ENCODE results near the gene NOLC1. TPM values are rescaled to one million over a fixed set of nuclear protein-coding genes. Genes with fewer than 3 reads are reported as not detected.

NOLC1 gene
- total and polyA plus RNA-seq, 7 donors = 14.4 to 51.4 (median 40.0) TPM

- H3K27ac ChIP-seq = no peak overlapping the region
- no peaks in the 10 kb centered on the region for H3K27me3 ChIP-seq
- intact Hi-C loops (cut with DNase I) = no loop called here
- peaks cover 45 to 70% (median 48%) of the 10 kb centered on the region in 4 donors for H3K36me3 ChIP-seq
- peaks cover 0 to 23% (median 16%) of the 10 kb centered on the region in 4 donors for H3K4me1 ChIP-seq
- TF ChIP-seq CTCF (IDR thresholded peaks at IDR 0.05) (no peak), POLR2A (IDR thresholded peaks at IDR 0.05) (no peak), EP300 (IDR thresholded peaks at IDR 0.05) (no peak), POLR2AphosphoS5 (IDR thresholded peaks at IDR 0.05) (no peak)
- no peak for DNase-seq
- H3K4me3 ChIP-seq = no peak overlapping the region
- H3K9me3 ChIP-seq = no peaks in the 10 kb centered on the region
- 58 to 85% methylated on average over 3 of the region's 3 CpGs for WGBS, 2 donors
Observed at GRCh38 chr10:102157224-102157623, 5.0 kb downstream of the NOLC1 start.

- TF ChIP-seq POLR2AphosphoS5 (IDR thresholded peaks at IDR 0.05) (no peak), EP300 (IDR thresholded peaks at IDR 0.05) (no peak), CTCF (IDR thresholded peaks at IDR 0.05) (no peak), POLR2A (IDR thresholded peaks at IDR 0.05) (no peak)
- peaks cover 0 to 7% (median 3%) of the 10 kb centered on the region in 4 donors for H3K4me1 ChIP-seq
- no peak overlapping the region for H3K27ac ChIP-seq
- H3K9me3 ChIP-seq = no peaks in the 10 kb centered on the region
- DNase-seq = no peak
- 94 to 95% methylated on average over 5 of the region's 5 CpGs for WGBS, 2 donors
- H3K36me3 ChIP-seq = peaks cover 49 to 89% (median 56%) of the 10 kb centered on the region in 4 donors
- H3K4me3 ChIP-seq = no peak overlapping the region
- intact Hi-C loops (cut with DNase I) = no loop called here
- no peaks in the 10 kb centered on the region for H3K27me3 ChIP-seq
Observed at GRCh38 chr10:102159051-102159597, 6.9 kb downstream of the NOLC1 start.

GRCh38 chr10:102159831-102160230 is 7.6 kb downstream of the NOLC1 start:
- intact Hi-C loops (cut with DNase I) = no loop called here
- H3K9me3 ChIP-seq = no peaks in the 10 kb centered on the region
- no peaks in the 10 kb centered on the region for H3K27me3 ChIP-seq
- 92 to 98% methylated on average over 4 of the region's 4 CpGs for WGBS, 2 donors
- DNase-seq = no peak
- peaks cover 49 to 86% (median 56%) of the 10 kb centered on the region in 4 donors for H3K36me3 ChIP-seq
- no peak overlapping the region for H3K27ac ChIP-seq
- H3K4me1 ChIP-seq = no peaks in the 10 kb centered on the region
- TF ChIP-seq POLR2A (IDR thresholded peaks at IDR 0.05) (no peak), CTCF (IDR thresholded peaks at IDR 0.05) (no peak), EP300 (IDR thresholded peaks at IDR 0.05) (no peak), POLR2AphosphoS5 (IDR thresholded peaks at IDR 0.05) (no peak)
- H3K4me3 ChIP-seq = no peak overlapping the region

- Histone ChIP-seq H3K4me1 (no peaks in the 10 kb centered on the region), H3K27me3 (no peaks in the 10 kb centered on the region), H3K36me3 (peaks cover 41 to 59% (median 45%) of the 10 kb centered on the region in 4 donors), H3K9me3 (no peaks in the 10 kb centered on the region), H3K27ac (no peak overlapping the region), H3K4me3 (no peak overlapping the region)
- TF ChIP-seq CTCF (IDR thresholded peaks at IDR 0.05) (no peak), EP300 (IDR thresholded peaks at IDR 0.05) (no peak), POLR2AphosphoS5 (IDR thresholded peaks at IDR 0.05) (no peak), POLR2A (IDR thresholded peaks at IDR 0.05) (no peak)
- intact Hi-C loops (cut with DNase I) = no loop called here
- 80 to 81% methylated on average over 4 of the region's 4 CpGs for WGBS, 2 donors
- DNase-seq = no peak
Observed at GRCh38 chr10:102163342-102163989, 11.3 kb downstream of the NOLC1 start.

Measured in sigmoid colon (tissue), 7 donors.